ENCODE data around the gene HSD17B12. TPM values are rescaled to one million over a fixed set of nuclear protein-coding genes. Genes with fewer than 3 reads are reported as not detected.

The HSD17B12 gene
- total and polyA plus RNA-seq, 11 donors, result 40.5 to 114 (median 70.0) TPM

- Histone ChIP-seq H3K9me3 (no peaks in the 10 kb centered on the region), H3K27me3 (peaks cover 0 to 61% (median 5%) of the 10 kb centered on the region in 9 donors), H3K27ac (no peak overlapping the region), H3K36me3 (no peaks in the 10 kb centered on the region), H3K4me3 (no peak overlapping the region), H3K4me1 (peaks cover 0 to 17% (median 0%) of the 10 kb centered on the region in 12 donors)
- intact Hi-C loops (cut with DNase I), result no loop called here
- DNase-seq (no peak), ATAC-seq (no peak)
- 75 to 79% (median 77%) methylated on average over 7 of the region's 7 CpGs for WGBS, 4 donors
- no peak for TF ChIP-seq CTCF (IDR thresholded peaks at IDR 0.05)
- no peak for TF ChIP-seq POLR2A (IDR thresholded peaks at IDR 0.05)
Observed at GRCh38 chr11:43872995-43873394, 192.5 kb downstream of the HSD17B12 start.

- intact Hi-C loops (cut with DNase I), result no loop called here
- H3K27me3 ChIP-seq, result peaks cover 0 to 62% (median 5%) of the 10 kb centered on the region in 9 donors
- H3K4me3 ChIP-seq, result no peak overlapping the region
- H3K36me3 ChIP-seq, result no peaks in the 10 kb centered on the region
- ATAC-seq (no peak), DNase-seq (no peak)
- peaks cover 0 to 9% (median 0%) of the 10 kb centered on the region in 12 donors for H3K4me1 ChIP-seq
- H3K27ac ChIP-seq, result no peak overlapping the region
- TF ChIP-seq POLR2A (IDR thresholded peaks at IDR 0.05) (no peak), CTCF (IDR thresholded peaks at IDR 0.05) (no peak)
- 65 to 77% (median 73%) methylated on average over 3 of the region's 3 CpGs for WGBS, 4 donors
- no peaks in the 10 kb centered on the region for H3K9me3 ChIP-seq
Observed at GRCh38 chr11:43874078-43874477, 193.5 kb downstream of the HSD17B12 start.

- Histone ChIP-seq H3K9me3 (no peaks in the 10 kb centered on the region), H3K4me1 (peaks cover 0 to 3% (median 0%) of the 10 kb centered on the region in 12 donors), H3K4me3 (no peak overlapping the region), H3K27ac (no peak overlapping the region), H3K36me3 (no peaks in the 10 kb centered on the region), H3K27me3 (peaks cover 0 to 60% (median 5%) of the 10 kb centered on the region in 9 donors)
- intact Hi-C loops (cut with DNase I), result no loop called here
- DNase-seq, result no peak
- WGBS, 4 donors, result 6 to 29% (median 24%) methylated on average over 1 of the region's 1 CpG
- ATAC-seq, result no peak
- TF ChIP-seq POLR2A (IDR thresholded peaks at IDR 0.05) (no peak), CTCF (IDR thresholded peaks at IDR 0.05) (no peak)
Observed at GRCh38 chr11:43874738-43875137, 194.2 kb downstream of the HSD17B12 start.

GRCh38 chr11:43879789-43880639, 199.5 kb downstream of the HSD17B12 start:
- H3K4me1 ChIP-seq, result peaks cover 4 to 20% (median 15%) of the 10 kb centered on the region in 12 donors
- no peak for TF ChIP-seq POLR2A (IDR thresholded peaks at IDR 0.05)
- no peak for TF ChIP-seq CTCF (IDR thresholded peaks at IDR 0.05)
- H3K9me3 ChIP-seq, result no peaks in the 10 kb centered on the region
- peaks cover 0 to 29% (median 5%) of the 10 kb centered on the region in 9 donors for H3K27me3 ChIP-seq
- 46 to 49% (median 47%) methylated on average over 13 of the region's 13 CpGs for WGBS, 4 donors
- H3K36me3 ChIP-seq, result peaks cover 0 to 28% (median 25%) of the 10 kb centered on the region in 9 donors
- peak in 2 of 4 donors; percentile 8 to 10 for ATAC-seq
- peak overlapping the region in 9 of 12 donors; percentile 68 to 84 (median 76) for H3K27ac ChIP-seq
- DNase-seq, result no peak
- intact Hi-C loops (cut with DNase I), result no loop called here
- peak overlapping the region; percentile 53 to 98 (median 90) for H3K4me3 ChIP-seq
